Hepatic stellate cell (primary cell): ENCODE measurements around the gene TLCD1.

ENCODE experiments used
- DNase-seq: peaks from one replicate; pipeline ENCODE4 v3.0.0; 2011; ENCODE audit warnings: low spot score

TLCD1 gene

DNA sequence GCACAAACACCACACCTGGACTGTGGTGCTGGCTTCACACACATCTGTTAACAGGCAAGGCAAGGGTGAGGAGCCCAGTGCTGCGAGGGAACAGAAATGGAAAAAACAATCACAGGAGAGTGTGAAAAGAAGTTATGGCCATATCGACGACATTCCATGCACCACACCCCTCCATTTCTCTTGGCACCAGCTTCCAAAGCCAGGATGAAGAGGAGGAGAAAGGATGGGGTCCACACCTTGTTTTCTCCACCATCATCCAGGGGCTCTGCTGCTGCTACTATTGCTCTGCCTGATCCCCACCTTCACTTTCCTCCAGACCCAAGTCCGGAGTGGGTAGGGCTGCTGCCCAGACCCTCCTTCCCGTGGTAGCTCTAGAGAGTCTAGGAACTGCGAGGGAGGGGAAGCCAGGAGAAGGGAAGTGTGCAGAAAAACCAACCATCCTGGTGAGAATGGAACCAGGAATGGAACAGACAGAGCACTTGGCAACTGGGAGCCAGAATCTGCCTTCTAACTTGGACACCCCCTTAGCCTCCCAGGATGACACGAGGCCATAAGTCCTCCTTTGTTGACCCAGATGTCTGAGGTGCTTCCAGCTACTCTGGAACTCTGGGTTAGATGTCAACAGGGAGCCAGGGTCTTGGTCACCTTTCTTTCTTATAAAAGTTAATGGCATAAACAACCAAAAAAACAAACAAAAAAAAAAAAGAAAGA, 13.2 kb downstream of the TLCD1 start:
- no peak for DNase-seq

DNA sequence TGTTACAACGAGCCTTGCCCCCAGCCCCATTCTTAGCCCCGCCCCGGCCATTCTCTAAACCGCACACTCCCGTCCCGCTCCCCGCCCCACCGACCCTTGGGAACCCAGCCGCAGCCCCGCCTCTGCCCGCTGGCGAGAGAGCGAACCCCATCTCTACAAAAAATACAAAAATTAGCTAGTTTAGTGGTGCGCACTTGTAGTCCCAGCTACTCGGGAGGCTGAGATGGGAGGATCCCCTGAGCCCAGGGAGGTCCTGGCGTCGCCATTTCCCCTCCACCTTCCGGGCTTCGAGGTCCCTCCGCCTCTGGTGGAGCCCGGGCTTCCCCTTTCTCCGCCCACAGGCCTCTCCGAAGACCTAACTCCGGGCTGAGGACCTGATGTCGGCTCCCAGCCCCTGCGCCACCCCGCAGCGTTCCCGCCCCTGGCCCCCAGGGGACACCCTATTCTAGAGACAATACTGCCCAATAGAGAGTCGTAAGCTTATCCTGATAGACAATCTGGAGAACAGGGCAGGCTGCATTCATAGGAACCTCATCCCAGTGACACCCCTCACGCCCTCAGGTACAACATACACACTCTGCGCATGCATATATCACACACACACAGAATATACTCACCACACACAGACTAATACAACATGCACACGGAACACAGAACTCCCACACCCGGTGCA, 13.9 kb downstream of the TLCD1 start:
- DNase-seq = no peak

DNA sequence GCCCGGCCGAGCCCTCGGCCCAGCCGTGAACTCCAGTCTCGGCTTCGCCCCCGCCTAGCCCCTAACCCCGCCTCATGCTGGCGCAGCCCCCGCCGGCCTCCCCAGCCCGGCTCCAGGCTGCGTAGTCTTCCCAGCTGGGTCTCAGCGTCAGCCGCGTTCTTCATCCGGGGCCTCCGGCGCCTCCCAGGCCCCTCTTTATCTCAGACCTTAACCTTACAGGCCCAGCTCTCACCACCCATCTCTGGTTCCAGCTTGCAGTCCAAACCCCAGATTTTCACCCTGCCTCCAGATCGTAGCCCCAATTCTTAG, 14.4 kb downstream of the TLCD1 start, which contains the start of gene PROCA1:
Gene PROCA1 (minus strand): TSS at position 166 of the 309 bp plus-strand sequence. CDS start 228 bp downstream, outside the sequence.
- no peak for DNase-seq

- peak; percentile 94 for DNase-seq
These were observed 14.9 kb downstream of the TLCD1 start for GRCh38 chr17:28710861-28711722.

DNA sequence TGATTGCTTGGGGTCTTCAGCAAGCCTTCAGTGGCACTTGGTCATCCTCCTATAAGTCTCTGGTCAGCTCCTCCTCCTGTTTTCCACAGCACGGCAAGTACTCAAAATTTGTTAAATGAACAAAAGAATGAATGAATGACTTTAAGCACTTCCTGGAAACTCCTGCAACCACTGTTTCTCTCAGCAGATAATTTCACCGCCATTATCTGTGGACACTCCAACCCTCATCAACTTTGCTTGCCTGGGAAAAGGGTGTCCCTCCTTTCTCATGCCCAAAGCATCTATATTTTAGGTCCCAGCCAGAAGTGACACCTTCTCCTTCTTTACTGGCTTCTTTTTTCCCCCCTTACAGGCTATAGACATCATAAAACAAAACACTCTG, 18.7 kb downstream of the TLCD1 start:
- DNase-seq = no peak

GRCh38 chr17:28706471-28707338, 19.3 kb downstream of the TLCD1 start:
- DNase-seq = no peak

DNA sequence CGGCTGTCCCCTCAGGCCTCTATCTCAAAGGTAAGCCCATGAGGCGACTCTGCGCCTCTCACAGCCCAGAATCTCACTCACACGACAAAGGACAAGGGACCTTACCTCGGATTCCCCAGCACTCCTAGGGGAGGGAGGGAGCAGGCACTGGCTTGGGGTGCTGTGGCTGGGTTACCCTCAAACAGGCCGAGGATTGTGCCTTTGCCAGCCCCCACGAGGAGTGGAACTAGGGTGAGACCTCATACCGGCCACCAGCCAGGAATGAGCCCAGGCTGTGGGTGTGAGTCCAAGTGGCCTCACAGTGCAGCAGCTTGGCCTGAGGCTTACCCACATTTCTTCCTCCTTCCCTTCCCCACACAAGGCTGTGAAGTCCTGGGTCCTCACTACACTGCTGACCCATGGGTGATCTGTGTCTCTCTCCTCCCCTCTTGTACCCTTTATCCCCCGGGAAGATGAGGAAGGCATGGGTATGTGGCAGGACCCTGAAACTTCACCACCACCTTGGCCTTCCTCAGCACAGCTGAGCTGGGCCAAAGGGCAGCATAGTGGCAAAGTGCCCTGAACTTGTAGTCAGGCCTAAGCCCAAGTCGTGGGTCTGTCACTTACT, 20.2 kb downstream of the TLCD1 start:
- no peak for DNase-seq

DNA sequence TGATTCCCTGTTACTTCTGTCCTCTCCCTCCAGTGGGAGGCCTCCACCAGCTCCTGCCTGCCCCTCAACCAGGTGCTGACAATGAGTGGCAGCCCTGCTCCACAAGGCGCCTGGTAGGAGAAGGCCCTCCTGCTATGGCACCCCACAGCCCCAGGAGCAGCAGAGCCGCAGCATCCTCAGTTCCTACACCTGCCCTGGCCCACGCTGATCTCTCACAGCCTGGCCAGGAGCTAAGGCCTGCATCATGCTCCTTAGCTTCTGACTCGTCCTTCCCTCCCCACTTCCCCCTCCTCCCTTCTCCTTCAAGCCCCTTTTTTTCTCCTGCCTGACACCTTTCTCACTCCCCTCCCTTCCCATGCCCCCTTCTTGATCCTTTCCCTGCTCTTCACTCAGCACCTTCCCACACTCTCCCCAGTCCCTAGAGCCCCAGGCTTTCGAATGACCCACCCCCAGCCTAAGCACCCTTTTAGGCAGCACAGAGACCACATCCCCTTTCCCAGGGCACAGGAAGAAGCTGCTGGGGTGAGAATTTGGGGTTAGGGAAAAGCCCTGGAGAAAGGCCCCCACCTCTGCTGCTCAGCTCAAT, 20.9 kb downstream of the TLCD1 start:
- DNase-seq = no peak

GRCh38 chr17:28704219-28704858, 21.7 kb downstream of the TLCD1 start:
- no peak for DNase-seq

- DNase-seq = no peak
These were observed 22.3 kb downstream of the TLCD1 start for GRCh38 chr17:28703552-28704218.

- DNase-seq = no peak
These were observed 23.3 kb downstream of the TLCD1 start for GRCh38 chr17:28702752-28703150.

DNA sequence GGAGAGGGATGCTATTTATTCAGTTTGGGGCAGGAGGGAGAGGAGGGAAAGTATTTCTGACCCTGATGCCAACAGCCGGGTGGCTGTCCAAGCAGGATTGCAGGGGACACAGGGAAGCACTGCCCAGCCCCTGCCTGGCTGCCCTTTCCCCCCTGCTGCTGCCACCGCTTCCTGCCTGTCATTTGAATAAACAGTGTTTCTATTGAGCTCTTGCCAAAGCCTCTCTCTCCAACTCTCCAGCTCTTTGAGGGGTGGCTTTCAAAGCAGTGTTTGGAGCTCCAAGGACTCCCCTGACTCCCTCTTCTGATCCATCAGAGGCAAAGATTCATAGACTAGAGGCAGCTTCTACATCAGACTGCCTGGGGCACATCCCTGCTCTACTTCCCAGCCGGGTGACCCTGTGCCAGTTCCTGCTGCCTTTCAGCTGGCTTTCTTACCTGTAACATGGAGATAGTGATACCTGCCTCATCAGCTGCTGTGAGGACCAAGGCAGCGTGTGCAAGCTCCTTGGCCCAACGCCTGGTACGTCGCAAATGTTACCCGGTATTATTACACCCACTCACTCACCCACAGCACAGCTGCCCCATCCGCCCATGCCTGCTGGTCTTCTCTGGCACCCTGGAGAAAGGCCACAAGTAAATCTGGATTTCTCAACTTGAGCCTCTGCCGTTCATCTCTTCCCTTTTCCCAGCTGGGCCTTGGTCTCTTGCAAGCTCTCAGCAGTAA, 23.8 kb downstream of the TLCD1 start:
- no peak for DNase-seq

GRCh38 chr17:28700830-28701492, 25.1 kb downstream of the TLCD1 start:
- DNase-seq = no peak

- no peak for DNase-seq
These were observed 25.8 kb downstream of the TLCD1 start for GRCh38 chr17:28700278-28700677.

GRCh38 chr17:28698253-28698941, 27.6 kb downstream of the TLCD1 start:
- DNase-seq = no peak

DNA sequence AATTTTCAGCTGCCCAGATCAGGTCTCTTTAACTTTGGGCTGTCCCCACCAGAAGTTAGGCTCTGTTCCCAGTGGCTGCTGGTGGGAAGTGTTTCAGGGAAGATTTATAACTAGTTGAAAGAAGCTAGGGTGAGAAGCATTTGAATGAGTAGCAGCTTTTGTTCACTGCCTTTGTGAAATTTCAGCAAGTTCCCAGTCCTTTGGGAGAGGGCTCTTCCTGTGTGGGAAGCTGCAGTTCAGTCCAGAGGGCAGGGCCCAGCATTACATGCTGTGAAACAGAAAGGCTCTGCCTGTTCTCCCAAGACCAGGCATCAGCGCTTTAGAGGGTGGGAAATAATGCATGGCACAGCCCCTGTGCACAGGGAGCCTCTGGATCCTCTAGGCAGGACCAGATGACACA, 32.2 kb downstream of the TLCD1 start:
- DNase-seq = no peak

GRCh38 chr17:28689011-28689410, 37.0 kb downstream of the TLCD1 start:
- DNase-seq = no peak

- no peak for DNase-seq
These were observed 37.6 kb downstream of the TLCD1 start for GRCh38 chr17:28688481-28688880.
